SK-N-SH (cell line): ENCODE data around the gene WIPF3. TPM values are rescaled to one million over a fixed set of nuclear protein-coding genes. Genes with fewer than 3 reads are reported as not detected.

Source experiments
- CTCF ChIA-PET: fragments of 300-600, 350-600 bp; formaldehyde crosslinking; extraction: SDS; loops from one replicate; lab custom pipeline; 2021; lab: Yijun Ruan, JAX
- POLR2A ChIA-PET: fragments of 350-600 bp; sonication (Branson Sonifier 250); formaldehyde crosslinking; extraction: SDS; loops from one replicate; lab custom pipeline; 2020; ENCODE audit warnings: antibody characterized with exemption, inconsistent platforms; lab: Yijun Ruan, JAX
- DNase-seq: peaks from one replicate; pipeline ENCODE4 v3.0.0; 2012
- H2AFZ ChIP-seq: fragments of 200-600 bp; sonication (generic); 2 replicates; pipeline ENCODE4 v1.8.1; 2016; ENCODE audit warnings: antibody characterized with exemption, mild to moderate bottlenecking, low read depth
- H3F3A ChIP-seq: fragments of 200-600 bp; sonication (generic); replicated peaks from 2 replicates; pipeline ENCODE3; 2016; ENCODE audit warnings: antibody characterized with exemption, mild to moderate bottlenecking; ENCODE audit not compliant: insufficient read depth
- H3K27ac ChIP-seq, 2 experiments: fragments of 200-500 bp in 1 of 2; fragments of 200-600 bp in 1 of 2; sonication (Bioruptor generic) in 1 of 2; sonication (generic), shearing (Covaris generic) in 1 of 2; 2 replicates each; pipeline versions ENCODE4 v1.5.1 to v1.6.1; 2014 to 2016; ENCODE audit warnings: low read depth in 2 of 2, inconsistent platforms in 1 of 2, low read length in 1 of 2, mild to moderate bottlenecking in 1 of 2, mixed read lengths in 1 of 2
- H3K27me3 ChIP-seq: fragments of 200-600 bp; sonication (generic), shearing (Covaris generic); 2 replicates; pipeline ENCODE4 v1.6.1; 2016; ENCODE audit warnings: mixed run types; ENCODE audit not compliant: insufficient read depth
- H3K36me3 ChIP-seq, 2 experiments: fragments of 200-500 bp in 1 of 2; fragments of 200-600 bp in 1 of 2; sonication (Bioruptor generic) in 1 of 2; sonication (generic) in 1 of 2; replicated peaks in 1 of 2; 2 replicates each; pipeline versions ENCODE3 to v1.5.1; 2014 to 2016; ENCODE audit warnings: low read length in 1 of 2, mild to moderate bottlenecking in 1 of 2; ENCODE audit not compliant: insufficient read depth in 2 of 2, control insufficient read depth in 1 of 2
- H3K4me1 ChIP-seq, 2 experiments: fragments of 200-500 bp in 1 of 2; fragments of 200-600 bp in 1 of 2; sonication (Bioruptor generic) in 1 of 2; sonication (generic), shearing (Covaris generic) in 1 of 2; 2 replicates each; pipeline versions ENCODE4 v1.5.1 to v1.6.1; 2014 to 2016; ENCODE audit warnings: low read depth in 1 of 2, low read length in 1 of 2, mixed run types in 1 of 2; ENCODE audit not compliant: insufficient read depth in 2 of 2, control insufficient read depth in 1 of 2
- H3K4me2 ChIP-seq: fragments of 200-600 bp; sonication (generic), shearing (Covaris generic); 2 replicates; pipeline ENCODE4 v1.6.1; 2017; ENCODE audit warnings: mixed run types
- H3K4me3 ChIP-seq, 2 experiments: fragments of 200-500 bp in 1 of 2; fragments of 200-600 bp in 1 of 2; sonication (Bioruptor generic) in 1 of 2; sonication (generic), shearing (Covaris generic) in 1 of 2; 2 replicates each; pipeline versions ENCODE4 v1.5.1 to v1.8.1; 2014 to 2016; ENCODE audit warnings: low read depth in 2 of 2, inconsistent platforms in 1 of 2, low read length in 1 of 2, mild to moderate bottlenecking in 1 of 2, mixed read lengths in 1 of 2, moderate library complexity in 1 of 2
- H3K79me2 ChIP-seq: fragments of 200-600 bp; sonication (generic); 2 replicates; pipeline ENCODE4 v1.8.1; 2017; ENCODE audit warnings: mild to moderate bottlenecking; ENCODE audit not compliant: insufficient read depth
- H3K9ac ChIP-seq: fragments of 200-600 bp; sonication (generic); 2 replicates; pipeline ENCODE4 v1.6.1; 2017; ENCODE audit warnings: mixed run types
- H3K9me2 ChIP-seq: fragments of 200-600 bp; sonication (generic); 2 replicates; pipeline ENCODE4 v1.6.1; 2017; ENCODE audit warnings: mixed run types
- H3K9me3 ChIP-seq: fragments of 200-600 bp; sonication (generic); 2 replicates; pipeline ENCODE4 v1.6.1; 2017; ENCODE audit warnings: mixed run types, mild to moderate bottlenecking, moderate library complexity
- H4K20me1 ChIP-seq: fragments of 200-600 bp; sonication (generic); 2 replicates; pipeline ENCODE4 v1.6.1; 2017; ENCODE audit warnings: mild to moderate bottlenecking, mixed run types; ENCODE audit not compliant: insufficient read depth
- EP300 ChIP-seq, 2 experiments: IDR thresholded peaks; 2 replicates each; pipeline versions ENCODE4 v1.4.0 to v1.6.1; 2012; ENCODE audit warnings: borderline replicate concordance in 1 of 2, low read depth in 1 of 2, low read length in 1 of 2
- EZH2phosphoT487 ChIP-seq: fragments of 200-600 bp; sonication (generic); IDR thresholded peaks from 2 replicates; pipeline ENCODE4 v1.6.1; 2017; ENCODE audit warnings: low read depth, mixed run types, mild to moderate bottlenecking, antibody characterized with exemption, moderate library complexity, borderline replicate concordance
- FOSL2 ChIP-seq: IDR thresholded peaks from 2 replicates; pipeline ENCODE4 v1.4.0; 2012; ENCODE audit warnings: low read depth, mild to moderate bottlenecking, moderate library complexity, borderline replicate concordance
- FOXJ3 ChIP-seq: sonication (generic); formaldehyde crosslinking; IDR thresholded peaks from 2 replicates; pipeline ENCODE4 v1.5.1; 2020; ENCODE audit warnings: mild to moderate bottlenecking, missing genetic modification reagents
- GABPA ChIP-seq: IDR thresholded peaks from 2 replicates; pipeline ENCODE4 v1.4.0; 2012; ENCODE audit warnings: low read depth, mild to moderate bottlenecking
- GATA2 ChIP-seq: sonication (generic); formaldehyde crosslinking; IDR thresholded peaks from 2 replicates; pipeline ENCODE4 v1.5.0; 2020; ENCODE audit warnings: mild to moderate bottlenecking, missing genetic modification reagents
- MXI1 ChIP-seq: IDR thresholded peaks from 2 replicates; pipeline ENCODE4 v1.6.1; 2012; ENCODE audit warnings: mild to moderate bottlenecking, low read depth, low read length, improper control_type of control experiment
- RAD21 ChIP-seq: IDR thresholded peaks from 2 replicates; pipeline ENCODE4 v1.6.1; 2012; ENCODE audit warnings: mild to moderate bottlenecking, low read length
- RCOR1 ChIP-seq: fragments of 150-350 bp; IDR thresholded peaks from 2 replicates; pipeline ENCODE4 v1.6.1; 2017; ENCODE audit warnings: antibody characterized with exemption, low read length
- RFX5 ChIP-seq: IDR thresholded peaks from 2 replicates; pipeline ENCODE4 v1.6.1; 2012; ENCODE audit warnings: mild to moderate bottlenecking, improper control_type of control experiment, low read length
- RXRA ChIP-seq: IDR thresholded peaks from 2 replicates; pipeline ENCODE4 v1.4.0; 2012; ENCODE audit warnings: low read depth, mild to moderate bottlenecking, borderline replicate concordance
- SIN3A ChIP-seq: IDR thresholded peaks from 2 replicates; pipeline ENCODE4 v1.6.1; 2012; ENCODE audit warnings: low read depth, mild to moderate bottlenecking, low read length, moderate library complexity, borderline replicate concordance
- TAF1 ChIP-seq: IDR thresholded peaks from 2 replicates; pipeline ENCODE4 v1.6.1; 2012; ENCODE audit warnings: low read depth, mild to moderate bottlenecking, low read length, moderate library complexity, borderline replicate concordance
- TEAD4 ChIP-seq: IDR thresholded peaks from 2 replicates; pipeline ENCODE4 v1.4.0; 2012; ENCODE audit warnings: mild to moderate bottlenecking, borderline replicate concordance; ENCODE audit not compliant: insufficient read depth
- WGBS: methylation state at CpG from one replicate; pipeline ENCODE4 v1.1.6; 2017; ENCODE audit warnings: low lambda C conversion rate; 5-methylcytosine and 5-hydroxymethylcytosine counted together
- polyA plus RNA-seq, 3 experiments: library from polyadenylated mRNA; depleted of rRNA; stranded (reverse); fragments of >200 nt; gene quantifications; 2 replicates each; pipeline ENCODE4 v1.2.3, GENCODE V29; 2012
- TF ChIP-seq, protein P1 (sequence below): fragments of 150-350 bp; IDR thresholded peaks from 2 replicates; pipeline ENCODE4 v1.6.1; 2017; ENCODE audit warnings: antibody characterized with exemption, low read length, low read depth, borderline replicate concordance
- TF ChIP-seq, protein P2 (sequence below): fragments of 150-350 bp; IDR thresholded peaks from 2 replicates; pipeline ENCODE4 v1.6.1; 2016; ENCODE audit warnings: mild to moderate bottlenecking, low read depth, low read length
- TF ChIP-seq, protein P3 (sequence below): IDR thresholded peaks from 2 replicates; pipeline ENCODE4 v1.4.0; 2012; ENCODE audit warnings: low read depth, borderline replicate concordance

WIPF3 gene
- polyA plus RNA-seq, 1 of the 3 experiments (the other 2 are of a cell fraction), result 0.02 TPM

DNA sequence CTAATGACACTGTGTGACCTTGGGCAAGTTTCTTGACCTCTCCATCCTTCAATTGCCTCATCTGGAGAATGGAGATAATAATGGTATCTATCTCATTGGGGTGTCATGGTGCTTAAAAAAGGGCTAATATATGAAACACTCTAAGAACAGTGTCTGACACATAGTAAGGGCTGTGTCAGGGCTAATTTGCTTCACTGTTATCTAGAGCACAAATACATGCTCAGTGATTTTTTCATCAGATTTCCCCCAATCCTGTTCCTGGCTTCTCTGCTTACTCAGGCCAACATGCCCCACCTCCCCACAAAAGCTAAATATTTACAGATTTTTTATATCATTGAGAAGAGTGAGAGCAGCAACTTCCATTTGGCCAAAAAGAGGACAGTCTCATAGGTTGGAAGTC, 20.6 kb downstream of the WIPF3 start:
- peaks cover 0 to 4% of the 10 kb centered on the region in 2 experiments; a peak in 1 of 4 replicates for H3K4me1 ChIP-seq
- H2AFZ ChIP-seq, result no peak overlapping the region
- TF ChIP-seq TAF1, result no peak
- no peak for TF ChIP-seq EZH2phosphoT487
- TF ChIP-seq FOXJ3 (CRISPR knock-in tag), result no peak
- TF ChIP-seq RCOR1, result no peak
- TF ChIP-seq, all 33 proteins: peak for 0
- ChIA-PET CTCF (interaction anchor here (0.9 to 2.5 kb wide), 2 partner anchors 11 to 22 kb away, joined by 4 to 5 read pairs; no protein-coding TSS in a partner anchor), POLR2A (no interaction called here)
- no peaks in the 10 kb centered on the region for H3K36me3 ChIP-seq
- no peak overlapping the region for H3K27ac ChIP-seq
- H3K4me2 ChIP-seq, result no peak overlapping the region
- no peaks in the 10 kb centered on the region for H3F3A ChIP-seq
- H4K20me1 ChIP-seq, result no peaks in the 10 kb centered on the region
- DNase-seq, result no peak
- H3K27me3 ChIP-seq, result peaks cover 13% of the 10 kb centered on the region; the same call in 1 of the 2 replicates
- H3K9me2 ChIP-seq, result no peaks in the 10 kb centered on the region
- H3K79me2 ChIP-seq, result no peaks in the 10 kb centered on the region
- no peaks in the 10 kb centered on the region for H3K9me3 ChIP-seq
- H3K4me3 ChIP-seq, result no peak overlapping the region
- no peak overlapping the region for H3K9ac ChIP-seq

DNA sequence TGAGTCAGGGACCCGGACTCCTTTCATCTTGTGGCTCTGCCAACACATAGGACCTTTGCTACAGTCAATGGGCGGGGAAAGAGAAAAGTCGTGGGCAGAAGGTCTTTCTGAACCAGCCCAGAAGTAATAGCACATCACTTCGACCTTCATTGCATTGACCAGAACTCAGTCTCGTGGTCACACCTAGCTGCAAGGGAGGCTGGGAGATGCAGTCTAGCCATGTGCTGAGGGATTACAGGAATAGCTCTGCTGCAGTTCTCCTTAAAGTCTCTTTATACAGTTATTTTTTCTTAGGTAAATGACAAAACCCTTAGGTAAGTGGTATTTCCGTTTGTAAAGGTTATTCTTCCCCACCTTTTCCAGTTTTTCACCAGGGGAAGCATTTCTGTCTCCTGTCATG, 25.4 kb downstream of the WIPF3 start:
- peaks cover 9% of the 10 kb centered on the region; the same call in 1 of the 2 replicates for H3K27me3 ChIP-seq
- no peaks in the 10 kb centered on the region for H3K9me3 ChIP-seq
- no peaks in the 10 kb centered on the region for H3K79me2 ChIP-seq
- no peak for DNase-seq
- no peak for TF ChIP-seq RFX5
- TF ChIP-seq, protein P1, sequence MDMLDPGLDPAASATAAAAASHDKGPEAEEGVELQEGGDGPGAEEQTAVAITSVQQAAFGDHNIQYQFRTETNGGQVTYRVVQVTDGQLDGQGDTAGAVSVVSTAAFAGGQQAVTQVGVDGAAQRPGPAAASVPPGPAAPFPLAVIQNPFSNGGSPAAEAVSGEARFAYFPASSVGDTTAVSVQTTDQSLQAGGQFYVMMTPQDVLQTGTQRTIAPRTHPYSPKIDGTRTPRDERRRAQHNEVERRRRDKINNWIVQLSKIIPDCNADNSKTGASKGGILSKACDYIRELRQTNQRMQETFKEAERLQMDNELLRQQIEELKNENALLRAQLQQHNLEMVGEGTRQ, result no peak
- no peak for TF ChIP-seq GABPA
- TF ChIP-seq RAD21, result no peak
- 41% methylated on average over 6 of the region's 6 CpGs for WGBS
- H3F3A ChIP-seq, result no peaks in the 10 kb centered on the region
- no peak overlapping the region for H3K27ac ChIP-seq
- H3K36me3 ChIP-seq, result no peaks in the 10 kb centered on the region
- no peak overlapping the region for H2AFZ ChIP-seq
- POLR2A ChIA-PET, result no interaction called here
- no peak overlapping the region for H3K4me2 ChIP-seq
- H3K9me2 ChIP-seq, result no peaks in the 10 kb centered on the region
- no peak overlapping the region for H3K9ac ChIP-seq
- H3K4me1 ChIP-seq, result no peaks in the 10 kb centered on the region
- no peak overlapping the region for H3K4me3 ChIP-seq
- CTCF ChIA-PET, result interaction anchor here (1.4 kb wide), 1 partner anchor 12 kb away, joined by 5 read pairs; no protein-coding TSS in a partner anchor
- no peaks in the 10 kb centered on the region for H4K20me1 ChIP-seq

DNA sequence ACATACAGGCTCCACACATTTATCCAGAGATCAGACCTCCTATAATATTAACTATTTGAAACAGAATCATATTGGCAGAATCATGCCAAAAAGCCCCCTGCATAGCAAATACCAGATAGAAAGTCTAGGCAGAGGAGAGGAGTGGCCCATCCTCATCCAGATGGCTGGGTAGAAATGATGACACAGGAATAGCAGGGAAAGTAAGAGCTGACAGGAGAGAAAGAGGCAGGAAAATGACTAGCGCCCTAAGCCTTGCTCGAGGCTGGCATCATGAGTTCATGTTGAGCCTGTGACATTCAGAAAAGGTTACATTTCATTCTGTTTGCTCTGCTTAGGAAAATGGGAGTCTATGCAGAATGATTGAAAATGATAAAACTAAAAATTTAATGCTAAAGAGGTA, 27.6 kb downstream of the WIPF3 start:
- no peak overlapping the region for H3K27ac ChIP-seq
- no peaks in the 10 kb centered on the region for H3K9me3 ChIP-seq
- CTCF ChIA-PET, result interaction anchor here (0.6 to 1.6 kb wide), 5 partner anchors 13 to 86 kb away, joined by 3 to 4 read pairs (median 3); no protein-coding TSS in a partner anchor
- no peaks in the 10 kb centered on the region; the same call in 1 of the 2 replicates for H3K27me3 ChIP-seq
- no peaks in the 10 kb centered on the region for H3K79me2 ChIP-seq
- no peaks in the 10 kb centered on the region for H4K20me1 ChIP-seq
- no peak overlapping the region for H3K9ac ChIP-seq
- no peaks in the 10 kb centered on the region for H3K4me1 ChIP-seq
- H3K4me3 ChIP-seq, result no peak overlapping the region
- POLR2A ChIA-PET, result no interaction called here
- H3K36me3 ChIP-seq, result no peaks in the 10 kb centered on the region
- DNase-seq, result no peak
- no peaks in the 10 kb centered on the region for H3F3A ChIP-seq
- no peak overlapping the region for H2AFZ ChIP-seq
- 54% methylated on average over 2 of the region's 2 CpGs for WGBS
- no peak for TF ChIP-seq SIN3A
- TF ChIP-seq FOXJ3 (CRISPR knock-in tag), result no peak
- no peak for TF ChIP-seq TEAD4
- TF ChIP-seq EP300 (IDR thresholded peaks at IDR 0.05; ENCODE audit: borderline replicate concordance in 1 of 2, low read depth in 1 of 2, low read length in 1 of 2), result no peak
- TF ChIP-seq MXI1, result no peak
- TF ChIP-seq, protein P2, sequence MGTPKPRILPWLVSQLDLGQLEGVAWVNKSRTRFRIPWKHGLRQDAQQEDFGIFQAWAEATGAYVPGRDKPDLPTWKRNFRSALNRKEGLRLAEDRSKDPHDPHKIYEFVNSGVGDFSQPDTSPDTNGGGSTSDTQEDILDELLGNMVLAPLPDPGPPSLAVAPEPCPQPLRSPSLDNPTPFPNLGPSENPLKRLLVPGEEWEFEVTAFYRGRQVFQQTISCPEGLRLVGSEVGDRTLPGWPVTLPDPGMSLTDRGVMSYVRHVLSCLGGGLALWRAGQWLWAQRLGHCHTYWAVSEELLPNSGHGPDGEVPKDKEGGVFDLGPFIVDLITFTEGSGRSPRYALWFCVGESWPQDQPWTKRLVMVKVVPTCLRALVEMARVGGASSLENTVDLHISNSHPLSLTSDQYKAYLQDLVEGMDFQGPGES, result no peak
- TF ChIP-seq EZH2phosphoT487, result no peak
- no peak for TF ChIP-seq RCOR1
- TF ChIP-seq RXRA, result no peak
- TF ChIP-seq GATA2 (CRISPR knock-in tag), result no peak
- TF ChIP-seq FOSL2, result no peak
- TF ChIP-seq, protein P3, sequence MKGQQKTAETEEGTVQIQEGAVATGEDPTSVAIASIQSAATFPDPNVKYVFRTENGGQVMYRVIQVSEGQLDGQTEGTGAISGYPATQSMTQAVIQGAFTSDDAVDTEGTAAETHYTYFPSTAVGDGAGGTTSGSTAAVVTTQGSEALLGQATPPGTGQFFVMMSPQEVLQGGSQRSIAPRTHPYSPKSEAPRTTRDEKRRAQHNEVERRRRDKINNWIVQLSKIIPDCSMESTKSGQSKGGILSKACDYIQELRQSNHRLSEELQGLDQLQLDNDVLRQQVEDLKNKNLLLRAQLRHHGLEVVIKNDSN, result no peak
- no peaks in the 10 kb centered on the region for H3K9me2 ChIP-seq
- no peak overlapping the region for H3K4me2 ChIP-seq
